ENCODE data around the gene SEMA4C. TPM values are rescaled to one million over a fixed set of nuclear protein-coding genes. Genes with fewer than 3 reads are reported as not detected.
A peak's percentile ranks its signal among the peaks of the same experiment; 100 is the strongest.

SEMA4C gene
- total and polyA plus RNA-seq, 3 donors from 2014 or later, result 10.5 to 17.6 (median 11.4) TPM

GRCh38 chr2:96816127-96816835 lies 53.6 kb downstream of the SEMA4C start, which contains the start of gene CNNM3:
Gene CNNM3, plus strand, starts transcription at chr2:96816268. Its CDS starts 10 bp downstream, at chr2:96816278.
- H3K4me1 ChIP-seq, result peaks cover 20% of the 10 kb centered on the region
- intact Hi-C loops (cut with DNase I; ENCODE audit: low total_unique reads), result loop anchor here (5.0 kb wide), 1 partner anchor 136 kb away; no protein-coding TSS in a partner anchor
- H3K27ac ChIP-seq, result peak within 1 kb of the TSS; percentile 91 to 94
- H3K4me3 ChIP-seq, result peak within 1 kb of the TSS; percentile 80 to 86
- H3K27me3 ChIP-seq, result no peaks in the 10 kb centered on the region
- TF ChIP-seq POLR2A (IDR thresholded peaks at IDR 0.05) (no peak), CTCF (IDR thresholded peaks at IDR 0.05) (peak; percentile 55 to 65 (median 56))
- 0 to 1% methylated on average over 17 to 28 of the region's 103 CpGs for WGBS, 2 donors
- H3K9me3 ChIP-seq, result no peaks in the 10 kb centered on the region
- no peaks in the 10 kb centered on the region for H3K36me3 ChIP-seq (ENCODE audit: low read depth, missing control alignments)
- DNase-seq, result peak; percentile 97

- Histone ChIP-seq H3K4me3 (peak overlapping the region; percentile 80 to 86), H3K27me3 (no peaks in the 10 kb centered on the region), H3K4me1 (peaks cover 20% of the 10 kb centered on the region), H3K27ac (peak overlapping the region; percentile 91 to 94), H3K9me3 (no peaks in the 10 kb centered on the region), H3K36me3 (ENCODE audit: low read depth, missing control alignments) (no peaks in the 10 kb centered on the region)
- intact Hi-C loops (cut with DNase I; ENCODE audit: low total_unique reads), result loop anchor here (5.0 kb wide), 1 partner anchor 137 kb away; no protein-coding TSS in a partner anchor
- peak; percentile 54 for DNase-seq
- 1 to 2% methylated on average over 28 to 29 of the region's 60 CpGs for WGBS, 2 donors
- TF ChIP-seq POLR2A (IDR thresholded peaks at IDR 0.05), result no peak
- TF ChIP-seq CTCF (IDR thresholded peaks at IDR 0.05), result no peak
Observed at GRCh38 chr2:96815326-96816126, 54.4 kb downstream of the SEMA4C start.

GRCh38 chr2:96813656-96814055 lies 56.2 kb downstream of the SEMA4C start:
- peaks cover 18% of the 10 kb centered on the region for H3K4me1 ChIP-seq
- TF ChIP-seq POLR2A (IDR thresholded peaks at IDR 0.05), result no peak
- no peak for TF ChIP-seq CTCF (IDR thresholded peaks at IDR 0.05)
- no peak overlapping the region for H3K27ac ChIP-seq
- 68 to 84% methylated on average over 4 of the region's 4 CpGs for WGBS, 2 donors
- intact Hi-C loops (cut with DNase I; ENCODE audit: low total_unique reads), result no loop called here
- H3K4me3 ChIP-seq, result no peak overlapping the region
- no peaks in the 10 kb centered on the region for H3K27me3 ChIP-seq
- no peaks in the 10 kb centered on the region for H3K9me3 ChIP-seq
- no peaks in the 10 kb centered on the region for H3K36me3 ChIP-seq (ENCODE audit: low read depth, missing control alignments)
- no peak for DNase-seq

- Histone ChIP-seq H3K9me3 (no peaks in the 10 kb centered on the region), H3K27ac (no peak overlapping the region), H3K27me3 (no peaks in the 10 kb centered on the region), H3K4me3 (no peak overlapping the region), H3K36me3 (ENCODE audit: low read depth, missing control alignments) (no peaks in the 10 kb centered on the region), H3K4me1 (peaks cover 6% of the 10 kb centered on the region)
- intact Hi-C loops (cut with DNase I; ENCODE audit: low total_unique reads), result no loop called here
- TF ChIP-seq POLR2A (IDR thresholded peaks at IDR 0.05) (no peak), CTCF (IDR thresholded peaks at IDR 0.05) (no peak)
- 25 to 59% methylated on average over 2 to 3 of the region's 3 CpGs for WGBS, 2 donors
- no peak for DNase-seq
Observed at GRCh38 chr2:96811917-96812316, 58.0 kb downstream of the SEMA4C start.

Data from testis (tissue), 3 donors.